HepG2 (cell line): ENCODE results near the gene HDHD3. TPM values are rescaled to one million over a fixed set of nuclear protein-coding genes. Genes with fewer than 3 reads are reported as not detected.

Experiments
- AKAP8 ChIP-seq: sonication (generic); formaldehyde crosslinking; IDR thresholded peaks from 2 replicates; pipeline ENCODE4 v1.5.1; 2020; ENCODE audit warnings: mild to moderate bottlenecking, missing genetic modification reagents
- E2F5 ChIP-seq: sonication (generic); formaldehyde crosslinking; conservative IDR thresholded peaks from 2 replicates; pipeline ENCODE4 v1.4.0; 2020; ENCODE audit warnings: missing genetic modification reagents
- ESRRA ChIP-seq: sonication (generic); formaldehyde crosslinking; IDR thresholded peaks from 2 replicates; pipeline ENCODE4 v1.5.1; 2020; ENCODE audit warnings: mild to moderate bottlenecking, low read depth, missing genetic modification reagents
- KDM4B ChIP-seq: sonication (generic); formaldehyde crosslinking; IDR thresholded peaks from 2 replicates; pipeline ENCODE4 v1.4.0; 2020; ENCODE audit warnings: missing genetic modification reagents
- KIAA2018 ChIP-seq: sonication (generic); formaldehyde crosslinking; IDR thresholded peaks from 2 replicates; pipeline ENCODE4 v1.5.0; 2020; ENCODE audit warnings: mild to moderate bottlenecking, missing genetic modification reagents, borderline replicate concordance
- MAZ ChIP-seq, 2 experiments: sonication (generic) in 1 of 2; formaldehyde crosslinking in 1 of 2; IDR thresholded peaks; 2 replicates each; pipeline versions ENCODE4 v1.5.0 to v1.6.1; 2012 to 2020; ENCODE audit warnings: low read depth in 2 of 2, mild to moderate bottlenecking in 2 of 2, borderline replicate concordance in 1 of 2, improper control_type of control experiment in 1 of 2, low read length in 1 of 2, missing genetic modification reagents in 1 of 2, moderate library complexity in 1 of 2
- MXD3 ChIP-seq: IDR thresholded peaks from 2 replicates; pipeline ENCODE4 v1.6.1; 2016; ENCODE audit warnings: mild to moderate bottlenecking, missing biosample characterization, missing genetic modification reagents
- NFKB2 ChIP-seq: sonication (generic); formaldehyde crosslinking; IDR thresholded peaks from 2 replicates; pipeline ENCODE4 v1.4.0; 2020; ENCODE audit warnings: missing genetic modification reagents, borderline replicate concordance
- TIGD3 ChIP-seq: sonication (generic); formaldehyde crosslinking; IDR thresholded peaks from 2 replicates; pipeline ENCODE4 v1.5.1; 2020; ENCODE audit warnings: mild to moderate bottlenecking, missing genetic modification reagents, borderline replicate concordance
- XBP1 ChIP-seq: sonication (generic); formaldehyde crosslinking; IDR thresholded peaks from 2 replicates; pipeline ENCODE4 v1.5.0; 2020; ENCODE audit warnings: missing genetic modification reagents
- ZBTB2 ChIP-seq: sonication (generic); formaldehyde crosslinking; IDR thresholded peaks from 2 replicates; pipeline ENCODE4 v1.8.0; 2022; ENCODE audit warnings: low read depth, missing genetic modification reagents
- ZMAT5 ChIP-seq: sonication (generic); formaldehyde crosslinking; IDR thresholded peaks from 2 replicates; pipeline ENCODE4 v1.5.0; 2020; ENCODE audit warnings: mild to moderate bottlenecking, low read depth, missing genetic modification reagents, borderline replicate concordance
- ZNF34 ChIP-seq: sonication (generic); formaldehyde crosslinking; IDR thresholded peaks from 2 replicates; pipeline ENCODE4 v1.4.0; 2020; ENCODE audit warnings: mild to moderate bottlenecking, missing genetic modification reagents, borderline replicate concordance
- ZNF563 ChIP-seq: sonication (generic); formaldehyde crosslinking; IDR thresholded peaks from 2 replicates; pipeline ENCODE4 v1.8.0; 2022; ENCODE audit warnings: mild to moderate bottlenecking, moderate library complexity, missing genetic modification reagents
- ZNF773 ChIP-seq: sonication (generic); formaldehyde crosslinking; IDR thresholded peaks from 2 replicates; pipeline ENCODE4 v1.4.0; 2020; ENCODE audit warnings: missing genetic modification reagents, borderline replicate concordance
- polyA plus RNA-seq, 8 experiments: library from polyadenylated mRNA; depleted of rRNA in 3 of 8; stranded (reverse) in 7 of 8; unstranded in 1 of 8; fragments of >200 nt; fragmentation: Illumina TruSeq in 4 of 8; extraction: Trizol in 4 of 8; gene quantifications; 2 replicates each; pipeline versions ENCODE4 v1.2.1 to v1.2.3, GENCODE V29; 2011 to 2016; ENCODE audit warnings: low read depth in 4 of 8, missing spikeins in 1 of 8, mixed read lengths in 1 of 8; ENCODE audit not compliant: insufficient read depth in 1 of 8
- total RNA-seq, 5 experiments: library from RNA; depleted of rRNA; stranded (reverse); fragments of >200 nt; fragmentation: Illumina TruSeq; extraction: Trizol; gene quantifications; 2 replicates each; pipeline ENCODE4 v1.2.3, GENCODE V29; 2016; ENCODE audit warnings: low read depth in 1 of 5

Gene HDHD3
- total and polyA plus RNA-seq, 2 of the 13 experiments (the other 11 are each of a cell fraction or from before 2014, with no cell fraction given) = 23.1 to 38.5 TPM

- TF ChIP-seq ZBTB2 (CRISPR knock-in tag) (no peak), E2F5 (CRISPR knock-in tag) (no peak), ZNF563 (CRISPR knock-in tag) (no peak), KIAA2018 (CRISPR knock-in tag) (no peak), ZMAT5 (CRISPR knock-in tag) (no peak), AKAP8 (no peak), MAZ (IDR thresholded peaks at IDR 0.05; ENCODE audit: borderline replicate concordance, low read depth, low read length) (no peak), MAZ (CRISPR knock-in tag; IDR thresholded peaks at IDR 0.05; ENCODE audit: low read depth) (no peak), ZNF34 (CRISPR knock-in tag) (no peak), XBP1 (no peak), ZNF773 (CRISPR knock-in tag) (no peak), TIGD3 (no peak), ESRRA (CRISPR knock-in tag) (0 out of 2 replicates have a peak, but pooled peaks have one; percentile 41), MXD3 (CRISPR knock-in tag) (no peak), KDM4B (0 out of 2 replicates have a peak, but pooled peaks have one; percentile 21), NFKB2 (CRISPR knock-in tag) (no peak)
These were observed 5.2 kb upstream of the HDHD3 start (continued) for GRCh38 chr9:113381909-113382411.
